IgD-negative memory B cell (primary cell): ENCODE data around the gene MIEN1. TPM values are rescaled to one million over a fixed set of nuclear protein-coding genes. Genes with fewer than 3 reads are reported as not detected.
"Not testable (repeated sequence)": the region's sequence is repeated elsewhere in the genome, so short reads cannot be mapped to it uniquely, and the experiment has no call there.

Source experiments
- H3K27ac Mint-ChIP-seq, 3 donors: one replicate each; pipeline ENCODE4 v1.8.0; 2020 to 2022; ENCODE audit warnings: mild to moderate bottlenecking in 3 of 3, mixed read lengths in 3 of 3, moderate library complexity in 1 of 3
- H3K27me3 Mint-ChIP-seq: one replicate; pipeline ENCODE4 v1.8.0; 2021; ENCODE audit warnings: mixed read lengths
- H3K36me3 Mint-ChIP-seq: one replicate; pipeline ENCODE4 v1.8.0; 2020; ENCODE audit warnings: mild to moderate bottlenecking, mixed read lengths
- H3K4me1 Mint-ChIP-seq, 3 donors: one replicate each; pipeline ENCODE4 v1.8.0; 2020 to 2022; ENCODE audit warnings: mixed read lengths in 3 of 3, mild to moderate bottlenecking in 1 of 3
- H3K4me3 Mint-ChIP-seq, 4 donors: one replicate each; pipeline ENCODE4 v1.8.0; 2020 to 2022; ENCODE audit warnings: mild to moderate bottlenecking in 4 of 4, mixed read lengths in 4 of 4, moderate library complexity in 3 of 4
- H3K9me3 Mint-ChIP-seq, 3 donors: one replicate each; pipeline ENCODE4 v1.8.0; 2020 to 2021; ENCODE audit warnings: mixed read lengths in 3 of 3, mild to moderate bottlenecking in 1 of 3
- polyA plus RNA-seq: library from polyadenylated mRNA; unstranded; fragments of 300-500 nt; fragmentation: Illumina TruSeq; gene quantifications from one replicate; pipeline ENCODE4 v1.2.3, GENCODE V29; 2021

The MIEN1 gene
- polyA plus RNA-seq, 1 donor from 2014 or later, result 113 TPM

DNA sequence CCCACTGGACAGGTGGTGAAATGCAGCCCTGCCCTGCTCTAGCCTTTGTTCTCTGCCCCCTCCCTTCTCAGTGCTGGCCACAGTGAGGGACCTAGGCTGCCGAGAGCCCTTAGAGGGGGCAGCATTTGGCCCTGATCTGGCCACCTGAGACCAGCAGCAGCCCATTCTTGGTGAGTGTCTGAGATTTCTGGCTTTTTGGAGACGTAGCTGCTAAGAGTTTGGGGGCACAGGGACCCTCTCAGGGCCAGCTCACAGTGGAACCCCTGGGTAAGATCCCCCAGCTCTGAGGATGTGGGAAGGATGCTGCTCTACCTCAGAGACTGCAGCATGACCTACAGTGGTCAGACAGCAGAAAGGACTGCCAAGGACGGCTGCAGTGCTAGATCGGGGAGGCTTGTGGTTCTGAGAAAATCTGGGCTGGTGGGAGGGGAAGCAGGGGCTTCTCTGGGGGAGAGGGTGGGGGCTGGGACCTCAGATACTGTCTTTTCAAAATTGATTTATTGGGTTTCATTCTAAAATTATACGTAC lies 20.7 kb upstream of the MIEN1 start:
- Mint-ChIP-seq H3K36me3 (peaks cover under 1% of the 10 kb centered on the region), H3K9me3 (no peaks in the 10 kb centered on the region), H3K4me1 (peaks cover 14 to 20% (median 17%) of the 10 kb centered on the region in 3 donors), H3K4me3 (peak overlapping the region in 1 of 4 donors; percentile 83), H3K27ac (peak overlapping the region in 1 of 3 donors; percentile 98), H3K27me3 (no peaks in the 10 kb centered on the region)

DNA sequence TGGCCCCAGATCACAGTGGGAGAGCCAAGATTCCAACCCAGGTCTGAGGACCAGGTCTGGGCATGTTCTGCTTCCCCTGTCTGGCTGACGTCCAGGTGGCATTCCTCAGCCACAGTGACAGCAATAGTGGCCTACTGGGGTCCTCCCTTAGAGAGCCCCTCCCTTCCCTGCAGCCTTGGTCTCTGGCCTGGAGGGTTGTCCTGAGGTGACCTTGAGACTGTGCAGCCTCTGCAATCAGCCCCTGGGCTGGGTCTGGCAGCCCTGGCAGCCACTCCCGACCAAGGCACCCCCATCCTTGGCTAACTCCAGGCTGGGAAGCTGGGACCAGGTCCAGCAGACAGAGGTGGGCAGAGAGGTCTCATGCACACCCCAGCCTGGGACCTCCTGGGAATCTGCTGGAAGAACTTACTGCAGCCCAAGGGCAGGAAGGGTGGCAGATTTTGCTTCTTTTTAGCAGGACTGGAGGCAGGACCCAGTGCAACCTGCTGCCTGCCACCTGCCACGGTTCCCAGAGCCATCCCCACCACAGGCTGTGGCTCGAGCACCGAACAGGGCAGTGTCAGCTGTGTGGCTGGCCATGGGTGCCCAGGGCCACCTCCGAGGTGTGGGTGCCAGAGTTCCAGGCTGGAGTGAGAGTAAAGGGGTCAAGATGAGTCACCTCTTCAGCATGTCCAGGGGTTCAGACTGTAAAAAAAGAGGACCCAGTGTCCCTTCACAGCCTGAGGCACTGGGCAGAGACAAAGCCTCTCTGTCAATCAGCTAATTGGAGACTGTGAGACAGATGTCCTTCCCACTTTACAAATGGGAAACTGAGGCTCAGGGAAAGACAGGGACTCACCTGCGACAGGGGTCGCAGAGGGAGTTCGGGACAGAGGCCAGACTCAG lies 20.0 kb upstream of the MIEN1 start:
- Mint-ChIP-seq H3K27me3 (no peaks in the 10 kb centered on the region), H3K36me3 (no peaks in the 10 kb centered on the region), H3K9me3 (no peaks in the 10 kb centered on the region), H3K27ac (no peak overlapping the region), H3K4me3 (no peak overlapping the region), H3K4me1 (peaks cover 9 to 14% (median 12%) of the 10 kb centered on the region in 3 donors)

DNA sequence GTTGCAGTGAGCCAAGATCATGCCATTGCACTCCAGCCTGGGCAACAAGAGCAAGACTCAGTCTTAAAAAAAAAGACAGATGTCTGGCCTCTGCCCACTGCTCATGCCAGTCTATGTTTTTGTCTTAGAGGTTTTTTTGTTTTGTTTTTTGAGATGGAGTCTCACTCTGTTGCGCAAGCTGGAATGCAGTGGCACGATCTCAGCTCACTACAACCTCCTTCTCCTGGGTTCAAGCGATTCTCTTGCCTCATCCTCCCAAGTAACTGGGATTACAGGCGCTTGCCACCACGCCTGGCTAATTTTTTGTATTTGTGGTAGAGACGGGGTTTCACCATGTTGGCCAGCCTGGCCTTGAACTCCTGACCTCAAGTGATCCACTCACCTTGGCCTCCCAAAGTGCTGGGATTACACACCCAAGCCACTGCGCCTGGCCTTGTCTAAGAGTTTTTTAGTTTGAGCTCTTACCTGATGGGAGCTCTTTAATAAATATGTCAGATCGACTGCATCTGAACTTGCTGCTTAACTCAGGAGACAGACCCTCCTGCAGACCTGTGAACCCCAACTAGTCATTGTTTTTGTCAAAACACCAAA lies 18.2 kb upstream of the MIEN1 start:
- not testable (repeated sequence) for H3K9me3 Mint-ChIP-seq, H3K27me3 Mint-ChIP-seq, H3K36me3 Mint-ChIP-seq
- H3K4me3 Mint-ChIP-seq, result peak overlapping the region in 1 of 4 donors; percentile 61
- H3K4me1 Mint-ChIP-seq, result peaks cover 9 to 12% (median 10%) of the 10 kb centered on the region in 3 donors
- H3K27ac Mint-ChIP-seq, result peak overlapping the region in 1 of 3 donors; percentile 51

GRCh38 chr17:39747745-39748144 lies 17.4 kb upstream of the MIEN1 start:
- no peaks in the 10 kb centered on the region for H3K9me3 Mint-ChIP-seq
- H3K4me3 Mint-ChIP-seq, result no peak overlapping the region
- H3K27me3 Mint-ChIP-seq, result no peaks in the 10 kb centered on the region
- peaks cover 3 to 12% (median 3%) of the 10 kb centered on the region in 3 donors for H3K4me1 Mint-ChIP-seq
- peak overlapping the region in 1 of 3 donors; percentile 10 for H3K27ac Mint-ChIP-seq
- H3K36me3 Mint-ChIP-seq, result no peaks in the 10 kb centered on the region

- Mint-ChIP-seq H3K9me3 (no peaks in the 10 kb centered on the region), H3K4me1 (peaks cover 0 to 6% (median 0%) of the 10 kb centered on the region in 3 donors), H3K27ac (no peak overlapping the region), H3K27me3 (no peaks in the 10 kb centered on the region), H3K4me3 (no peak overlapping the region), H3K36me3 (no peaks in the 10 kb centered on the region)
Observed at GRCh38 chr17:39746145-39746461, 15.8 kb upstream of the MIEN1 start.

DNA sequence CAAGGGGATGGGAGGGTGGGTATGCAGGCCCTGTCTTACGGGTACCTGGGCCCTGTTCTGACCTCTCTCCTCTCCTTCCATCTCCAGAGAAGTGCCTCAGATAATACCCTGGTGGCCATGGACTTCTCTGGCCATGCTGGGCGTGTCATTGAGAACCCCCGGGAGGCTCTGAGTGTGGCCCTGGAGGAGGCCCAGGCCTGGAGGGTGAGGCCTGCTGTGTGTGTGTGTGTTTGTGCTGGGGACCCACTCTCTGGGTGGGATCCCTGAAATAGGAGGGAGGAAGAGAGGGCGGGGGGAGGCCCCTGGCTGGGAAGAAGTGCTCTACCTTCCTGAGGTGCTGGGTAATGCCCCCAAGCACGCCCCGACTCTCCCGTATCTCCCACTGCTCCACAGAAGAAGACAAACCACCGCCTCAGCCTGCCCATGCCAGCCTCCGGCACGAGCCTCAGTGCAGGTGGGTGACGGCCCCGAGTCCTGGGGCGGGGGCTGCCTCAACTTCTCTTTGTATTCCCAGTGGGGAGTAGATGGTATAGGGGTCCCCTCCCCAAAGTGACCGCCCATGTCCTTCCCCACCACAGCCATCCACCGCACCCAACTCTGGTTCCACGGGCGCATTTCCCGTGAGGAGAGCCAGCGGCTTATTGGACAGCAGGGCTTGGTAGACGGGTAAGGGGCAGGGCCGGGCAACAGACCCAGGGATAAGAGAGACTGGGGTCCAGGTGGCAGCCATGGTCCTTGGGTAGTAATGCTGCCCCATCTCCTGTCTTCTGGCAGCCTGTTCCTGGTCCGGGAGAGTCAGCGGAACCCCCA lies 15.2 kb upstream of the MIEN1 start:
- Mint-ChIP-seq H3K4me1 (peaks cover 0 to 6% (median 3%) of the 10 kb centered on the region in 3 donors), H3K36me3 (no peaks in the 10 kb centered on the region), H3K9me3 (no peaks in the 10 kb centered on the region), H3K4me3 (no peak overlapping the region), H3K27ac (no peak overlapping the region), H3K27me3 (no peaks in the 10 kb centered on the region)

- Mint-ChIP-seq H3K27ac (no peak overlapping the region), H3K36me3 (no peaks in the 10 kb centered on the region), H3K4me3 (no peak overlapping the region), H3K9me3 (no peaks in the 10 kb centered on the region), H3K4me1 (peaks cover 5 to 6% (median 5%) of the 10 kb centered on the region in 3 donors), H3K27me3 (peaks cover 5% of the 10 kb centered on the region)
Observed at GRCh38 chr17:39744836-39745215, 14.5 kb upstream of the MIEN1 start.

DNA sequence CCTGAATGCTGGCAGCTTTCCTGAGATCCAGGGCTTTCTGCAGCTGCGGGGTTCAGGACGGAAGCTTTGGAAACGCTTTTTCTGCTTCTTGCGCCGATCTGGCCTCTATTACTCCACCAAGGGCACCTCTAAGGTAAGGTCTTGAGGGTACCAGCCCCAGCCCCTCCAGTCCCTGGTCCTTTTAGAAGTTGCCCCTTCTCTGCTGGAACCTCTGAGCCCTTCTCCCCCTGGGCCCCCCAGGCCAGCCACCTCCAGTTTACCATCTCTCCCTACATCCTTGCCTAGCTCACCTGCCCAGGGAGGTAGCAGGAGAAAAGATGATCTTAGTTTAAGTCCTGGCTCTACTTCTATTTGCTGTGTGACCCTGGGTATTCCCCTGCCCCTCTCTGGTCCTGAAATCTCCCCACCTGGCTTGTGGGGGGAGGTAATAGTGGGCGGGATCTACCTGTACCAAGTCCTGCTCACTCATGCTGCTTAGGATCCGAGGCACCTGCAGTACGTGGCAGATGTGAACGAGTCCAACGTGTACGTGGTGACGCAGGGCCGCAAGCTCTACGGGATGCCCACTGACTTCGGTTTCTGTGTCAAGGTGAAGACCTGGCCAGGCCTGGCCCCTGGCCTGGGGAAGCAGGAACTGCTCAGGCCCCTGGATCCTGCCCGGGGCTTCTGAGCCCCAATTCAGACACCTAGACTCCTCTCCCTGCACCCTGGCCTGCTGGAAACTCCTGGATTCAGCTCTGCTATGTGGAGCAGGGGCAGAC lies 13.9 kb upstream of the MIEN1 start:
- peaks cover 9% of the 10 kb centered on the region for H3K27me3 Mint-ChIP-seq
- peak overlapping the region in 1 of 3 donors; percentile 31 for H3K27ac Mint-ChIP-seq
- peak overlapping the region in 1 of 4 donors; percentile 5 for H3K4me3 Mint-ChIP-seq

GRCh38 chr17:39742856-39743436 lies 12.6 kb upstream of the MIEN1 start:
- Mint-ChIP-seq H3K9me3 (no peaks in the 10 kb centered on the region), H3K27me3 (peaks cover 16% of the 10 kb centered on the region), H3K4me3 (no peak overlapping the region), H3K4me1 (peaks cover 0 to 11% (median 10%) of the 10 kb centered on the region in 3 donors), H3K36me3 (peaks cover 2% of the 10 kb centered on the region), H3K27ac (no peak overlapping the region)

More for the DNA sequence above, 13.9 kb upstream of the MIEN1 start:
- peaks cover 5 to 7% (median 6%) of the 10 kb centered on the region in 3 donors for H3K4me1 Mint-ChIP-seq
- H3K36me3 Mint-ChIP-seq, result no peaks in the 10 kb centered on the region
- no peaks in the 10 kb centered on the region for H3K9me3 Mint-ChIP-seq

DNA sequence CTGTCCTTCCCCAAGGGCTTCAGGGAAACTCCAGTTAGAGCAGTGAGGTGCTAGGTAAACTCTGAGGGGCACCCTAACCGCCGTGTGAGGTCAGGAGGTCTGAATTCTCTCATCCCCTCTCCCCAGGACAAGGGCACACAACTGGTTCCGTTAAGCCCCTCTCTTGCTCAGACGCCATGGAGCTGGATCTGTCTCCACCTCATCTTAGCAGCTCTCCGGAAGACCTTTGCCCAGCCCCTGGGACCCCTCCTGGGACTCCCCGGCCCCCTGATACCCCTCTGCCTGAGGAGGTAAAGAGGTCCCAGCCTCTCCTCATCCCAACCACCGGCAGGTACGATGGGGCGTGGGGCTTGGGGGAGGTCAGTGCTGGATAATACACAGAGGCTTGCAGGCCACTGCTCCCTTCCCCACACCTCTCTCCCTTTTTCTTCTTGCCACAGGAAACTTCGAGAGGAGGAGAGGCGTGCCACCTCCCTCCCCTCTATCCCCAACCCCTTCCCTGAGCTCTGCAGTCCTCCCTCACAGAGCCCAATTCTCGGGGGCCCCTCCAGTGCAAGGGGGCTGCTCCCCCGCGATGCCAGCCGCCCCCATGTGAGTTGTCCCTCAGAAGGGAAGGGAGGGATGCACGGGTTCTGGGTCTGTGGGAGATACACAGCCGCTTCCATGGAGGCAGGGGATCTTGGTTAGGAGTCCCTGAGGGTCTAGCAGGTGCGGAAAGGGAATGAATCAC lies 12.0 kb upstream of the MIEN1 start:
- peaks cover 0 to 11% (median 10%) of the 10 kb centered on the region in 3 donors for H3K4me1 Mint-ChIP-seq
- H3K27ac Mint-ChIP-seq, result no peak overlapping the region
- peaks cover 2% of the 10 kb centered on the region for H3K36me3 Mint-ChIP-seq
- H3K4me3 Mint-ChIP-seq, result no peak overlapping the region
- peaks cover 16% of the 10 kb centered on the region for H3K27me3 Mint-ChIP-seq
- H3K9me3 Mint-ChIP-seq, result no peaks in the 10 kb centered on the region

GRCh38 chr17:39740357-39741111 lies 10.2 kb upstream of the MIEN1 start:
- peak overlapping the region in 1 of 4 donors; percentile 81 for H3K4me3 Mint-ChIP-seq

DNA sequence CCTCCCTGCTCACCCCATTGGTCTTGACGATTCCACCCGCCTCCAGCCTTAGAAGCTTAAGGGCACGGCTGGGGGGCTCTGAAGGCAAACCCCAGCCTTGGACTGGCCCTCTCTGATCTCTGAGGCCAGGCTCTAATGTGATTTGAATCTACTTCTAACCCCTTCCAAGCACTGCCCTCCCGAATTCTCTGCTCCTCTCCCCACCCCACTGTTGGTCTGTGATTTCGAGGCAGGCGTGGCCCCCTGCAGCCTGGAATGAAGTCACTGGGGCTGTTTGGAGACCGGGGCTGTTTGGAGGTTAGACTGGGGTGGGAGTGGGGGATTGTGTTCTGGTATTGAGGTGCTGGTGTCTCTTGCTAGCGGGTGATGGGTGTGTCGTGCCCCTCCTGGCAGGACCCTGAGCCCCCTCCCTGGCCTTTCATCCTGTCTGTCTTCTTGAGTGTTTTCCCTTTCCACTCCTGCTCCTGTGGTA lies 9.6 kb upstream of the MIEN1 start:
- H3K36me3 Mint-ChIP-seq, result peaks cover 4% of the 10 kb centered on the region
- peak overlapping the region in 1 of 3 donors; percentile 10 for H3K27ac Mint-ChIP-seq
- H3K27me3 Mint-ChIP-seq, result peaks cover 16% of the 10 kb centered on the region
- peak overlapping the region in 2 of 4 donors; percentile 60 to 81 for H3K4me3 Mint-ChIP-seq
- H3K9me3 Mint-ChIP-seq, result no peaks in the 10 kb centered on the region
- peaks cover 5 to 16% (median 11%) of the 10 kb centered on the region in 3 donors for H3K4me1 Mint-ChIP-seq

More at GRCh38 chr17:39740357-39741111, 10.2 kb upstream of the MIEN1 start:
- no peaks in the 10 kb centered on the region for H3K9me3 Mint-ChIP-seq
- peaks cover 5 to 16% (median 11%) of the 10 kb centered on the region in 3 donors for H3K4me1 Mint-ChIP-seq
- peaks cover 16% of the 10 kb centered on the region for H3K27me3 Mint-ChIP-seq
- peaks cover 4% of the 10 kb centered on the region for H3K36me3 Mint-ChIP-seq
- no peak overlapping the region for H3K27ac Mint-ChIP-seq
